Thymus (tissue), 11 donors: ENCODE results near the gene SHISAL2A. TPM values are rescaled to one million over a fixed set of nuclear protein-coding genes. Genes with fewer than 3 reads are reported as not detected.

ENCODE experiments used
- DNase-seq, 9 donors: peaks; one replicate each; pipeline ENCODE4 v3.0.0-alpha.2; 2013; ENCODE audit warnings: low spot score in 9 of 9, low read depth in 6 of 9, missing footprints in 1 of 9
- H3K27ac ChIP-seq, 2 donors: one replicate each; pipeline ENCODE4 v1.5.1; 2013; ENCODE audit warnings: control low read depth in 1 of 2, low read depth in 1 of 2, low read length in 1 of 2, mild to moderate bottlenecking in 1 of 2, moderate library complexity in 1 of 2
- H3K27me3 ChIP-seq, 2 donors: one replicate each; pipeline ENCODE4 v1.5.1; 2013; ENCODE audit warnings: low read length in 1 of 2; ENCODE audit not compliant: control insufficient read depth in 2 of 2, insufficient read depth in 1 of 2
- H3K36me3 ChIP-seq, 2 donors: one replicate each; pipeline ENCODE4 v1.5.1; 2013; ENCODE audit warnings: low read length in 1 of 2, mild to moderate bottlenecking in 1 of 2, moderate library complexity in 1 of 2; ENCODE audit not compliant: control insufficient read depth in 2 of 2, insufficient read depth in 2 of 2
- H3K4me1 ChIP-seq, 2 donors: one replicate each; pipeline ENCODE4 v1.5.1; 2013; ENCODE audit warnings: low read length in 2 of 2; ENCODE audit not compliant: control insufficient read depth in 2 of 2, insufficient read depth in 2 of 2
- H3K4me3 ChIP-seq, 2 donors: one replicate each; pipeline ENCODE4 v1.5.1; 2013; ENCODE audit warnings: low read length in 2 of 2, control low read depth in 1 of 2, mild to moderate bottlenecking in 1 of 2
- H3K9me3 ChIP-seq, 2 donors: one replicate each; pipeline ENCODE4 v1.5.1; 2013; ENCODE audit warnings: low read length in 1 of 2, mild to moderate bottlenecking in 1 of 2; ENCODE audit not compliant: control insufficient read depth in 2 of 2, insufficient read depth in 1 of 2
- WGBS: extraction: QIAGEN DNeasy Blood & Tissue Kit; methylation state at CpG from one replicate; pipeline ENCODE4 v1.1.7; 2013; 5-methylcytosine and 5-hydroxymethylcytosine counted together
- polyA plus RNA-seq: library from polyadenylated mRNA; stranded (reverse); fragments of 200-250 nt; gene quantifications from one replicate; pipeline ENCODE4 v1.2.3, GENCODE V29; 2013
- total RNA-seq: library from RNA; stranded (reverse); fragments of 120-200 nt; gene quantifications from one replicate; pipeline ENCODE4 v1.2.4, GENCODE V29; 2013
- donor health status: healthy.

SHISAL2A gene
- total and polyA plus RNA-seq, 2 donors = 0.61 to 2.6 TPM

DNA sequence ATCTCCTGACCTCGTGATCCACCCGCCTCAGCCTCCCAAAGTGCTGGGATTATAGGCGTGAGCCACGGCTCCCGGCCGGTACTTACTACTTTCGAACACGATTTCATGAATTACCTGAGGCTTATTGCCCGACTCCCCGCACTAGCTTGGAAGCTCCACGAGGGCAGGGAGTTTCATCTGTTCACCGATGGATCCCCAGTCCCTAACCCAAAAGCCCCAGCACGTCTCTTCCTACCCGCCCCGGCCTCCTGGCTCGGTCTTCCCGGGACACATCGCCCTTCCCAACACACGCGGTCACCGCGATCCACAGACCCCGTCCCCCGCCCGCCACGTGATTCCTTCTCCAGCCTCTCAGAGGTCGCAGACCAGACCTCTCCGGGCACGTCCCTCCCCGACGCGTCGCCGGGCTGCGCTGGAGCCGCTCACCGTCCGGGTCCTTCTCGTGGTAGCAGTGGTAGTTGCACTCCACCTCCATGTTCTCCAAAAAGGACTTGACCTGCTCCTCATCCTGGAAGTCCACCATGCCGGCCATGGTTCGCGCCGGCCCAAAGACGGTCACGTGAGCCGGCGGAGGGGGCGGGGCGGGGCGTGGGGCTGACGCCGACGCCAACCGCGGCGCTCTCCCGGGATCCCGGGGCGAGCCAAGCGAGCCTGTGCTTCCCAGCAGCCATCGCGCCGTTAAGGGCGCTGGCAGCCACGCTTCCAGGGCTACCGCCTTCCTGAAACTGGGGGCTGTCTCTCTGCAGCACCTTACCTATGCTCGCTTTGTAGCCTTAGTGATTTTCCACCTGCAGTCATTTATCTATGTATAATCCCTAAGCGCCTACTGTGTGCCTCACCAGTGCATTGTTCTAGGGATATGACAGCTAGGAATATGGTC, 65.1 kb downstream of the SHISAL2A start, which contains the start of gene COA7:
Gene COA7 (minus strand): TSS at position 553 of the 880 bp plus-strand sequence. CDS start 21 bp downstream, at position 532.
- DNase-seq = peak; percentile 23 to 75 (median 51)
- Histone ChIP-seq H3K36me3 (no peaks in the 10 kb centered on the region), H3K27ac (peak within 1 kb of the TSS; percentile 37 to 61), H3K27me3 (peaks cover 2 to 7% of the 10 kb centered on the region in 2 donors), H3K4me1 (peaks cover 2 to 19% of the 10 kb centered on the region in 2 donors), H3K4me3 (peak within 1 kb of the TSS; percentile 59 to 90), H3K9me3 (peaks cover 0 to under 1% of the 10 kb centered on the region in 2 donors)
- WGBS = 2% methylated on average over 68 of the region's 68 CpGs

DNA sequence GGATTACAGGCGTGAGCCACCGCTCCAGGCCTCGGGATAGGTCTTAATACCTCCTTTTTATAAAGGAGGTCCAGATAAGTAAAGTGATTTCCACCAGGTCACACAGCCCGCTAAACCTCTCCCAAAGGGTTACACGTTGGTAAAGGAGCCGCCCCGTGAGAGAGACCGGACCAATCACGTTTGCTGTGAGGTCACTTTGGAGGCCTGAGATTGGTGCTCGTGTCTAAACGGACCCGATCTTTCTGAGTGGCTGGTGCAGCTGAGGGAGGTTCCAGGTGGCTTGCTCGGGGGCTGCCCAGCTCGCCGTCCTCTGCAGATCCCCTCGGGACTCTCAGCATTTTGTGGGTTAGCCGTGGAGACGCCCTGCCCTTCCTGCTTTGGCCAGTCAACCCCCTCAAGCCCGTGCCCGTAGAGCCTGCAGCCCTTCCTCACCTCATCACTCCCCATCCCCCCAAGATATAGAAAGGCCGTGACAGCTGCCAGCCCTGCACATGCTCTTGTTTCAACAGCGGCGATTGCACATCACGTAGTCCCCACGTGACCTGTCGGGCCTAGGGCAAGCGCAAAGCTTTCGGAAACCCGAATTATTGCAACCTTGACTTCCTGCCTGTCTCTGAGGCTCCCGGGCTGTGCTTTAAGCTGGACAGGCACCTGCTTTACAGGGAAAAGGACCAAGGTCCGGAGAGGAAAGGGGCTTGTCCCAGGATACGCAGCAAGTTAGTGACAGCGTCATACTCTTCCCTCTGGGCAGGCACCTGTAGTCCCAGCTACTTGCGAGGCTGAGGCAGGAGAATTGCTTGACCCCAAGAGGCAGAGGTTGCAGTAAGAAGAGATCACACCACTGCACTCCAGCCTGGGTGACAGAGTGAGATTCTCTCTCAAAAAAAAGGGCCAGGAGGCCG, 70.2 kb downstream of the SHISAL2A start:
- Histone ChIP-seq H3K4me1 (peaks cover 0 to 15% of the 10 kb centered on the region in 2 donors), H3K27ac (peak overlapping the region; percentile 85 to 89), H3K36me3 (no peaks in the 10 kb centered on the region), H3K4me3 (peak overlapping the region; percentile 50 to 56), H3K27me3 (peaks cover 2 to 4% of the 10 kb centered on the region in 2 donors), H3K9me3 (peaks cover 0 to 5% of the 10 kb centered on the region in 2 donors)
- WGBS = 8% methylated on average over 35 of the region's 35 CpGs
- peak; percentile 63 to 92 (median 78) for DNase-seq

DNA sequence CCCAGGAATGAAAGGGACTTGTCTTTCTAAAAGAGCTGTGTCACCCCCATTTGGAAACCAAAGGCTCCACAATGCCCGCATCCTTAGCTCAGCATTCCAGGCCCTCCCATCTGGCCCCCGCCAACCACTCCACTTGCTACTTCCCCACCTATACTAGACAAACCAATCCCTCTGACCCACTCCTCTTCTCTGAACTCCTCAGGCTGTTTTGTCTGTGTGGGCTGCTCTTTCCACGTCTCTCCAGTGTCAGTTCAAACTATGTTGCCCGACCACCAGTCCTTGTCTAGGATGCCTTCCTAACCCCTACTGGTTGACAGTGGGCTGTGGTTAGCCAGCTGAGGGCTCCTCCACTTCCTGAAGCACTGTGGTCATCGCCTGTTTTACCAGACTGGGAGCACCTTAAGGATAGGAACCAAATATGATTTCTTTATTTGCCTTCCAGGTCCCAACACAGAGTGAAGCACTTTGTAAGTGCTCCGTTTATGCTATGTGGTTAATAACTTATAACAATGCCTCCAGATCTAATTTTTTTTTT, 73.2 kb downstream of the SHISAL2A start:
- Histone ChIP-seq H3K27me3 (no peaks in the 10 kb centered on the region), H3K36me3 (no peaks in the 10 kb centered on the region), H3K4me1 (peaks cover 0 to 11% of the 10 kb centered on the region in 2 donors), H3K27ac (no peak overlapping the region), H3K4me3 (no peak overlapping the region), H3K9me3 (peaks cover 0 to 5% of the 10 kb centered on the region in 2 donors)
- no peak for DNase-seq
- WGBS = 47% methylated on average over 6 of the region's 6 CpGs

Other genes with a start within 250 kb of the SHISAL2A start
- gene ORC1, start 228.7 kb upstream of the SHISAL2A start, total RNA-seq = 15.0 TPM
- 0.96 TPM for gene ORC1, start 228.7 kb upstream of the SHISAL2A start, polyA plus RNA-seq
- 39.4 TPM for gene PRPF38A, start 228.6 kb upstream of the SHISAL2A start, total RNA-seq
- gene PRPF38A, start 228.6 kb upstream of the SHISAL2A start, polyA plus RNA-seq = 25.4 TPM
- 40.2 TPM for gene TUT4, start 80.1 kb upstream of the SHISAL2A start, total RNA-seq
- gene TUT4, start 80.1 kb upstream of the SHISAL2A start, polyA plus RNA-seq = 91.7 TPM
- gene GPX7, start 30.8 kb upstream of the SHISAL2A start, total RNA-seq = 30.9 TPM
- 22.2 TPM for gene GPX7, start 30.8 kb upstream of the SHISAL2A start, polyA plus RNA-seq
- gene COA7, start 65.2 kb downstream of the SHISAL2A start, total RNA-seq = 4.0 TPM
- gene COA7, start 65.2 kb downstream of the SHISAL2A start, polyA plus RNA-seq = 4.7 TPM
- gene ZYG11B, start 93.3 kb downstream of the SHISAL2A start, total RNA-seq = 10.8 TPM
- 9.0 TPM for gene ZYG11B, start 93.3 kb downstream of the SHISAL2A start, polyA plus RNA-seq
- 0.90 TPM for gene ZYG11A, start 209.6 kb downstream of the SHISAL2A start, total RNA-seq
- 0.91 TPM for gene ZYG11A, start 209.6 kb downstream of the SHISAL2A start, polyA plus RNA-seq